Endothelial cell of umbilical vein (primary cell): ENCODE data around the gene FEZF1. TPM values are rescaled to one million over a fixed set of nuclear protein-coding genes. Genes with fewer than 3 reads are reported as not detected.
"Not testable (repeated sequence)": the region's sequence is repeated elsewhere in the genome, so short reads cannot be mapped to it uniquely, and the experiment has no call there.

ENCODE experiments used
- BruUV-seq: library from RNA; stranded (reverse); fragments of 400-500 nt; replicated peaks from 2 replicates; lab custom pipeline; 2021; lab: Mats Ljungman, UMichigan
- CTCF ChIA-PET: fragments of 300-600, 350-600 bp; sonication (Branson Sonifier 250); formaldehyde crosslinking; loops from one replicate; lab custom pipeline; 2021; ENCODE audit warnings: antibody characterized with exemption, inconsistent platforms; lab: Charles Lee
- POLR2A ChIA-PET: fragments of 300-600, 350-600 bp; sonication (Branson Sonifier 250); formaldehyde crosslinking; loops from one replicate; lab custom pipeline; 2021; ENCODE audit warnings: antibody characterized with exemption, inconsistent platforms; lab: Charles Lee
- DNase-seq: peaks from one replicate; pipeline ENCODE4 v3.0.0-alpha.2; 2011; ENCODE audit warnings: low read depth, low spot score
- FAIRE-seq: peaks from 2 replicates; lab custom pipeline; 2011; peaks lifted over from hg19 to GRCh38; lab: Jason Lieb, UNC
- H2AFZ ChIP-seq: 2 replicates; pipeline ENCODE4 v1.6.0; 2012; ENCODE audit warnings: low read depth, low read length, control low read depth, inconsistent platforms
- H3K27ac ChIP-seq: 2 replicates; pipeline ENCODE4 v1.5.1; 2011; ENCODE audit warnings: low read depth, mild to moderate bottlenecking, control low read depth, low read length, moderate library complexity; ENCODE audit not compliant: insufficient read depth
- H3K27me3 ChIP-seq, 2 experiments: 2 replicates each; pipeline versions ENCODE4 v1.6.0 to v1.6.1; 2011; ENCODE audit warnings: low read length in 2 of 2, mixed read lengths in 1 of 2; ENCODE audit not compliant: control insufficient read depth in 2 of 2, insufficient read depth in 2 of 2
- H3K36me3 ChIP-seq, 2 experiments: 2 replicates in 1 of 2; 3 replicates in 1 of 2; pipeline ENCODE4 v1.5.1; 2011; ENCODE audit warnings: low read length in 2 of 2, mild to moderate bottlenecking in 1 of 2, moderate library complexity in 1 of 2; ENCODE audit not compliant: control insufficient read depth in 2 of 2, insufficient read depth in 2 of 2; ENCODE audit errors: extremely low read depth in 1 of 2
- H3K4me1 ChIP-seq: 3 replicates; pipeline ENCODE4 v1.5.1; 2011; ENCODE audit warnings: mild to moderate bottlenecking, low read length; ENCODE audit not compliant: control insufficient read depth, insufficient read depth; ENCODE audit errors: extremely low read depth
- H3K4me2 ChIP-seq: 2 replicates; pipeline ENCODE4 v1.6.1; 2011; ENCODE audit warnings: low read length, control low read depth, mixed read lengths; ENCODE audit not compliant: insufficient read depth
- H3K4me3 ChIP-seq, 3 experiments: fragments of 200-600 bp in 1 of 3; sonication (generic), shearing (Covaris generic) in 1 of 3; replicated peaks in 1 of 3; 2 replicates each; pipeline ENCODE4 v1.5.1; 2011 to 2016; ENCODE audit warnings: control low read depth in 3 of 3, low read length in 3 of 3, mild to moderate bottlenecking in 2 of 3, inconsistent platforms in 1 of 3, low read depth in 1 of 3, moderate library complexity in 1 of 3; ENCODE audit not compliant: insufficient read depth in 1 of 3
- H3K79me2 ChIP-seq: 2 replicates; pipeline ENCODE4 v1.6.0; 2012; ENCODE audit warnings: low read length, inconsistent platforms; ENCODE audit not compliant: control insufficient read depth, insufficient read depth
- H3K9ac ChIP-seq: replicated peaks from 2 replicates; pipeline ENCODE3; 2011; ENCODE audit warnings: low read length, control low read depth; ENCODE audit not compliant: insufficient read depth; ENCODE audit errors: extremely low read depth
- H3K9me1 ChIP-seq: replicated peaks from 3 replicates; pipeline ENCODE4 v1.6.0; 2011; ENCODE audit warnings: mild to moderate bottlenecking, low read length; ENCODE audit not compliant: control insufficient read depth, insufficient read depth; ENCODE audit errors: extremely low read depth
- H3K9me3 ChIP-seq: replicated peaks from 2 replicates; pipeline ENCODE4 v1.5.1; 2012; ENCODE audit warnings: low read length, inconsistent platforms; ENCODE audit not compliant: control insufficient read depth, insufficient read depth
- H4K20me1 ChIP-seq: replicated peaks from 2 replicates; pipeline ENCODE3; 2011; ENCODE audit warnings: mild to moderate bottlenecking, low read length; ENCODE audit not compliant: control insufficient read depth, insufficient read depth; ENCODE audit errors: extremely low read depth
- CTCF ChIP-seq, 2 donors: IDR thresholded peaks; 1 replicate in 1 of 2; 2 replicates in 1 of 2; pipeline ENCODE4 v1.5.1; 2011; ENCODE audit warnings: low read length in 2 of 2, mild to moderate bottlenecking in 2 of 2, moderate library complexity in 2 of 2, control low read depth in 1 of 2, inconsistent platforms in 1 of 2, low read depth in 1 of 2; ENCODE audit not compliant: insufficient read depth in 1 of 2; ENCODE audit errors: extremely low read depth in 1 of 2
- EZH2 ChIP-seq: IDR thresholded peaks from 2 replicates; pipeline ENCODE4 v1.6.1; 2012; ENCODE audit warnings: borderline replicate concordance, low read depth, mild to moderate bottlenecking, moderate library complexity, low read length, inconsistent platforms; ENCODE audit not compliant: severe bottlenecking
- FOS ChIP-seq: IDR thresholded peaks from 2 replicates; pipeline ENCODE4 v1.6.1; 2011; ENCODE audit warnings: mild to moderate bottlenecking, low read length, moderate library complexity, borderline replicate concordance; ENCODE audit not compliant: insufficient read depth
- GATA2 ChIP-seq: IDR thresholded peaks from 2 replicates; pipeline ENCODE4 v1.7.0; 2011; ENCODE audit warnings: low read depth, mild to moderate bottlenecking, moderate library complexity, mixed read lengths, low read length; ENCODE audit not compliant: insufficient read length, insufficient read depth
- MAX ChIP-seq: IDR thresholded peaks from 2 replicates; pipeline ENCODE4 v1.6.1; 2011; ENCODE audit not compliant: insufficient read depth, insufficient read length
- MYC ChIP-seq: IDR thresholded peaks from one replicate; pipeline ENCODE4 v1.6.1; 2011; ENCODE audit warnings: mild to moderate bottlenecking, low read depth, low read length
- POLR2A ChIP-seq: IDR thresholded peaks from 2 replicates; pipeline ENCODE4 v1.6.1; 2012; ENCODE audit warnings: low read depth, mild to moderate bottlenecking, control low read depth, low read length
- POLR2AphosphoS5 ChIP-seq: IDR thresholded peaks from 2 replicates; pipeline ENCODE4 v1.6.1; 2012; ENCODE audit warnings: low read depth, mild to moderate bottlenecking, control low read depth, low read length, moderate library complexity; ENCODE audit not compliant: insufficient read depth
- dilution Hi-C: fragments of 300-500 bp; cut with MboI; formaldehyde crosslinking; loops from one replicate; pipeline ENCODE4 v1.15.0; 2019; ENCODE audit warnings: low sequenced_read_pairs; ENCODE audit not compliant: extremely low pct_ligation_motif_present
- intact Hi-C: fragments of 100-400 bp; cut with micrococcal nuclease; formaldehyde crosslinking; loops from one replicate; pipeline ENCODE4 v1.10.0; 2022
- polyA plus RNA-seq, 4 experiments: library from polyadenylated mRNA; depleted of rRNA in 3 of 4; stranded (reverse) in 3 of 4; unstranded in 1 of 4; fragments of >200 nt; gene quantifications; 2 replicates each; pipeline versions ENCODE4 v1.2.1 to v1.2.3, GENCODE V29; 2011 to 2012; ENCODE audit warnings: missing spikeins in 1 of 4
- total RNA-seq: library from RNA; stranded (reverse); gene quantifications from 2 replicates; pipeline ENCODE4 v1.2.3, GENCODE V29; 2021

FEZF1 gene
- total and polyA plus RNA-seq, 2 donors (not counting 3 experiments of a cell fraction or from before 2014, with no cell fraction given) = not detected

GRCh38 chr7:122289426-122289825 lies 15.1 kb downstream of the FEZF1 start:
- POLR2A ChIA-PET = no interaction called here
- no peak overlapping the region for H3K27ac ChIP-seq
- no peak overlapping the region for H3K9ac ChIP-seq
- H3K4me3 ChIP-seq = no peak overlapping the region
- peaks cover 8 to 32% of the 10 kb centered on the region in 2 experiments for H3K27me3 ChIP-seq
- FAIRE-seq = no peak
- TF ChIP-seq MYC (no peak), EZH2 (no peak), MAX (no peak), FOS (no peak), CTCF (IDR thresholded peaks at IDR 0.05; ENCODE audit: extremely low read depth in 1 of 2, insufficient read depth in 1 of 2, low read depth in 1 of 2, low read length in 2 of 2) (no peak), GATA2 (peak; percentile 7), POLR2AphosphoS5 (no peak), POLR2A (no peak)
- no peak for DNase-seq
- no peaks in the 10 kb centered on the region for H3K9me3 ChIP-seq
- no peaks in the 10 kb centered on the region for H3K4me1 ChIP-seq
- H4K20me1 ChIP-seq = no peaks in the 10 kb centered on the region
- BruUV-seq = no TSS peak
- CTCF ChIA-PET = no interaction called here
- H3K9me1 ChIP-seq = no peaks in the 10 kb centered on the region
- dilution Hi-C loops = no loop called here
- no peak overlapping the region for H2AFZ ChIP-seq
- H3K4me2 ChIP-seq = no peak overlapping the region
- H3K79me2 ChIP-seq = no peaks in the 10 kb centered on the region
- no peaks in the 10 kb centered on the region for H3K36me3 ChIP-seq
- intact Hi-C loops = no loop called here

GRCh38 chr7:122284608-122285007 lies 19.9 kb downstream of the FEZF1 start:
- H3K36me3 ChIP-seq, H3K4me3 ChIP-seq, dilution Hi-C loops, H3K79me2 ChIP-seq, H4K20me1 ChIP-seq, H3K4me1 ChIP-seq, H3K4me2 ChIP-seq, POLR2A ChIA-PET, H2AFZ ChIP-seq, H3K9me3 ChIP-seq, BruUV-seq, H3K27ac ChIP-seq, FAIRE-seq, H3K9me1 ChIP-seq, H3K9ac ChIP-seq, intact Hi-C loops, DNase-seq, H3K27me3 ChIP-seq, CTCF ChIA-PET: not testable (repeated sequence)
